Mesenchymal stem cell (in vitro differentiated cells and primary cell): ENCODE measurements around the gene GP1BB.

ENCODE experiments used
- DNase-seq: peaks from one replicate; pipeline ENCODE4 v3.0.0-alpha.2; 2013
- H2AFZ ChIP-seq: one replicate; pipeline ENCODE4 v1.6.1; 2013; ENCODE audit warnings: low read depth, mild to moderate bottlenecking, control low read depth, inconsistent platforms, low read length, moderate library complexity
- H2AK5ac ChIP-seq: 2 replicates; pipeline ENCODE4 v1.6.1; 2013; ENCODE audit warnings: low read length, moderate library complexity, mild to moderate bottlenecking, inconsistent platforms; ENCODE audit not compliant: severe bottlenecking
- H2BK120ac ChIP-seq: one replicate; pipeline ENCODE4 v1.6.1; 2013; ENCODE audit warnings: low read depth, mild to moderate bottlenecking, inconsistent platforms, low read length, moderate library complexity
- H2BK12ac ChIP-seq, 2 experiments: one replicate each; pipeline ENCODE4 v1.6.1; 2013; ENCODE audit warnings: inconsistent platforms in 2 of 2, low read length in 2 of 2, mild to moderate bottlenecking in 2 of 2, moderate library complexity in 2 of 2, control low read depth in 1 of 2
- H2BK15ac ChIP-seq: one replicate; pipeline ENCODE4 v1.6.1; 2013; ENCODE audit warnings: mild to moderate bottlenecking, low read depth, inconsistent platforms; ENCODE audit not compliant: poor library complexity, severe bottlenecking
- H2BK5ac ChIP-seq: 2 replicates; pipeline ENCODE4 v1.6.1; 2013; ENCODE audit warnings: low read depth, mild to moderate bottlenecking, low read length, control low read depth, inconsistent platforms; ENCODE audit not compliant: poor library complexity, severe bottlenecking
- H3K14ac ChIP-seq, 2 experiments: one replicate each; pipeline ENCODE4 v1.6.1; 2013; ENCODE audit warnings: inconsistent platforms in 2 of 2, low read length in 2 of 2, control low read depth in 1 of 2, mild to moderate bottlenecking in 1 of 2, moderate library complexity in 1 of 2
- H3K18ac ChIP-seq, 2 experiments: one replicate each; pipeline ENCODE4 v1.6.1; 2013; ENCODE audit warnings: inconsistent platforms in 2 of 2, low read length in 2 of 2, control low read depth in 1 of 2, low read depth in 1 of 2, mild to moderate bottlenecking in 1 of 2
- H3K23ac ChIP-seq, 2 experiments: one replicate each; pipeline ENCODE4 v1.6.1; 2013; ENCODE audit warnings: inconsistent platforms in 2 of 2, low read length in 2 of 2, mild to moderate bottlenecking in 2 of 2, moderate library complexity in 2 of 2, control low read depth in 1 of 2
- H3K27ac ChIP-seq: 2 replicates; pipeline ENCODE4 v1.5.1; 2013; ENCODE audit warnings: mild to moderate bottlenecking, moderate library complexity, low read length, control low read depth, inconsistent platforms; ENCODE audit not compliant: poor library complexity, severe bottlenecking
- H3K27me3 ChIP-seq, 2 experiments: 2 replicates each; pipeline versions ENCODE4 v1.6.1 to v1.7.0; 2013; ENCODE audit warnings: low read length in 2 of 2, mild to moderate bottlenecking in 2 of 2, moderate library complexity in 2 of 2, control low read depth in 1 of 2, inconsistent platforms in 1 of 2; ENCODE audit not compliant: control insufficient read depth in 1 of 2, insufficient read depth in 1 of 2
- H3K36me3 ChIP-seq, 2 experiments: 2 replicates each; pipeline versions ENCODE4 v1.6.1 to v1.7.0; 2013; ENCODE audit warnings: low read length in 2 of 2, control low read depth in 1 of 2, inconsistent platforms in 1 of 2, low read depth in 1 of 2, mild to moderate bottlenecking in 1 of 2; ENCODE audit not compliant: insufficient read depth in 2 of 2, control insufficient read depth in 1 of 2
- H3K4ac ChIP-seq, 2 experiments: one replicate each; pipeline ENCODE4 v1.6.1; 2013; ENCODE audit warnings: inconsistent platforms in 2 of 2, low read length in 2 of 2, mild to moderate bottlenecking in 2 of 2, moderate library complexity in 2 of 2, control low read depth in 1 of 2, low read depth in 1 of 2
- H3K4me1 ChIP-seq: 2 replicates; pipeline ENCODE4 v1.6.1; 2013; ENCODE audit warnings: low read depth, low read length, control low read depth; ENCODE audit not compliant: control insufficient read depth, insufficient read depth
- H3K4me2 ChIP-seq: 2 replicates; pipeline ENCODE4 v1.6.1; 2013; ENCODE audit warnings: low read length, mild to moderate bottlenecking, inconsistent platforms; ENCODE audit not compliant: poor library complexity, severe bottlenecking
- H3K4me3 ChIP-seq, 2 experiments: 2 replicates each; pipeline versions ENCODE4 v1.5.1 to v1.7.0; 2013; ENCODE audit warnings: low read length in 2 of 2, mild to moderate bottlenecking in 2 of 2, control low read depth in 1 of 2, low read depth in 1 of 2; ENCODE audit not compliant: insufficient read depth in 1 of 2
- H3K79me1 ChIP-seq: replicated peaks from 2 replicates; pipeline ENCODE4 v1.6.1; 2013; ENCODE audit warnings: mild to moderate bottlenecking, control low read depth, low read length, inconsistent platforms; ENCODE audit not compliant: poor library complexity, severe bottlenecking
- H3K9ac ChIP-seq: 2 replicates; pipeline ENCODE4 v1.7.0; 2013; ENCODE audit warnings: mild to moderate bottlenecking, low read length, moderate library complexity
- H3K9me3 ChIP-seq: 2 replicates; pipeline ENCODE4 v1.7.0; 2013; ENCODE audit warnings: mild to moderate bottlenecking, low read length; ENCODE audit not compliant: control insufficient read depth
- H4K8ac ChIP-seq: one replicate; pipeline ENCODE4 v1.6.1; 2013; ENCODE audit warnings: inconsistent platforms, mild to moderate bottlenecking, low read length, moderate library complexity
- H4K91ac ChIP-seq: one replicate; pipeline ENCODE4 v1.6.1; 2013; ENCODE audit warnings: mild to moderate bottlenecking, low read length, inconsistent platforms
- WGBS: methylation state at CpG from one replicate; pipeline ENCODE4 v1.1.7; 2013; ENCODE audit warnings: mixed read lengths; 5-methylcytosine and 5-hydroxymethylcytosine counted together

GP1BB gene

GRCh38 chr22:19727310-19728150 is 4.2 kb downstream of the GP1BB start:
- Histone ChIP-seq H3K14ac (no peak overlapping the region), H3K9ac (no peak overlapping the region), H2BK15ac (no peak overlapping the region), H3K23ac (no peak overlapping the region), H2AFZ (no peak overlapping the region), H3K79me1 (no peaks in the 10 kb centered on the region), H3K18ac (no peak overlapping the region), H2AK5ac (no peak overlapping the region), H3K4me2 (no peak overlapping the region), H3K27me3 (peaks cover 33 to 35% of the 10 kb centered on the region in 2 experiments), H3K4me3 (no peak overlapping the region), H3K9me3 (no peaks in the 10 kb centered on the region), H2BK5ac (no peak overlapping the region), H3K27ac (no peak overlapping the region), H3K36me3 (peaks cover 0 to under 1% of the 10 kb centered on the region in 2 experiments), H2BK12ac (no peak overlapping the region), H3K4ac (no peak overlapping the region), H4K91ac (peak overlapping the region; percentile 21), H4K8ac (no peak overlapping the region), H3K4me1 (peaks cover 28% of the 10 kb centered on the region), H2BK120ac (no peak overlapping the region)
- 53% methylated on average over 61 of the region's 61 CpGs for WGBS
- no peak for DNase-seq

- Histone ChIP-seq H2AK5ac (no peak overlapping the region), H3K27me3 (peaks cover 25 to 40% of the 10 kb centered on the region in 2 experiments), H3K23ac (no peak overlapping the region), H4K91ac (no peak overlapping the region), H3K9me3 (no peaks in the 10 kb centered on the region), H3K4me2 (no peak overlapping the region), H3K4ac (no peak overlapping the region), H2AFZ (no peak overlapping the region), H2BK5ac (no peak overlapping the region), H3K27ac (no peak overlapping the region), H2BK120ac (no peak overlapping the region), H2BK12ac (no peak overlapping the region), H3K36me3 (no peaks in the 10 kb centered on the region), H3K4me3 (no peak overlapping the region), H3K79me1 (no peaks in the 10 kb centered on the region), H3K4me1 (peaks cover 20% of the 10 kb centered on the region), H3K18ac (no peak overlapping the region), H2BK15ac (no peak overlapping the region), H3K14ac (no peak overlapping the region), H4K8ac (no peak overlapping the region), H3K9ac (no peak overlapping the region)
- DNase-seq = no peak
- 85% methylated on average over 6 of the region's 6 CpGs for WGBS
Measured at GRCh38 chr22:19728271-19728670, 4.9 kb downstream of the GP1BB start.

- Histone ChIP-seq H3K4me2 (no peak overlapping the region), H3K79me1 (no peaks in the 10 kb centered on the region), H3K14ac (no peak overlapping the region), H3K9me3 (no peaks in the 10 kb centered on the region), H3K4me1 (peaks cover 15% of the 10 kb centered on the region), H3K4me3 (no peak overlapping the region), H3K18ac (no peak overlapping the region), H2AK5ac (no peak overlapping the region), H2AFZ (no peak overlapping the region), H2BK120ac (no peak overlapping the region), H3K27me3 (peaks cover 22 to 42% of the 10 kb centered on the region in 2 experiments), H4K8ac (no peak overlapping the region), H4K91ac (no peak overlapping the region), H3K4ac (no peak overlapping the region), H2BK5ac (no peak overlapping the region), H3K9ac (no peak overlapping the region), H3K36me3 (no peaks in the 10 kb centered on the region), H2BK12ac (no peak overlapping the region), H2BK15ac (no peak overlapping the region), H3K23ac (no peak overlapping the region), H3K27ac (no peak overlapping the region)
- DNase-seq = no peak
- WGBS = 87% methylated on average over 10 of the region's 10 CpGs
Measured at GRCh38 chr22:19728836-19729235, 5.5 kb downstream of the GP1BB start.

- Histone ChIP-seq H3K4me3 (no peak overlapping the region), H4K8ac (no peak overlapping the region), H2BK5ac (no peak overlapping the region), H3K79me1 (no peaks in the 10 kb centered on the region), H3K27me3 (peaks cover 20 to 47% of the 10 kb centered on the region in 2 experiments), H3K14ac (no peak overlapping the region), H3K9me3 (no peaks in the 10 kb centered on the region), H3K27ac (no peak overlapping the region), H2BK15ac (no peak overlapping the region), H3K9ac (no peak overlapping the region), H3K23ac (no peak overlapping the region), H2AK5ac (no peak overlapping the region), H3K18ac (no peak overlapping the region), H2BK12ac (no peak overlapping the region), H2AFZ (no peak overlapping the region), H2BK120ac (no peak overlapping the region), H3K4me2 (no peak overlapping the region), H3K4ac (no peak overlapping the region), H3K36me3 (no peaks in the 10 kb centered on the region), H3K4me1 (peaks cover 8% of the 10 kb centered on the region), H4K91ac (no peak overlapping the region)
- WGBS = 87% methylated on average over 8 of the region's 9 CpGs
- DNase-seq = no peak
Measured at GRCh38 chr22:19729507-19729906, 6.2 kb downstream of the GP1BB start.
